Loucy (cell line): ENCODE results near the gene SPHK2.

ENCODE experiments used
- H2AFZ ChIP-seq: fragments of 200-600 bp; sonication (generic); 2 replicates; pipeline ENCODE4 v1.6.0; 2016; ENCODE audit warnings: antibody characterized with exemption, mild to moderate bottlenecking, low read length, moderate library complexity
- H3F3A ChIP-seq: fragments of 200-600 bp; 2 replicates; pipeline ENCODE4 v1.6.0; 2016; ENCODE audit warnings: antibody characterized with exemption, low read depth, mild to moderate bottlenecking
- H3K27me3 ChIP-seq: fragments of 200-600 bp; sonication (generic); 2 replicates; pipeline ENCODE4 v1.6.1; 2014; ENCODE audit warnings: low read length, mild to moderate bottlenecking; ENCODE audit not compliant: insufficient read depth, poor library complexity, severe bottlenecking
- H3K36me3 ChIP-seq: fragments of 200-600 bp; sonication (generic); 2 replicates; pipeline ENCODE4 v1.6.1; 2016; ENCODE audit warnings: low read length; ENCODE audit not compliant: insufficient read depth
- H3K4me1 ChIP-seq: fragments of 200-600 bp; sonication (generic); 2 replicates; pipeline ENCODE4 v1.5.1; 2014; ENCODE audit warnings: low read length, mild to moderate bottlenecking; ENCODE audit not compliant: insufficient read depth, poor library complexity, severe bottlenecking
- H3K4me2 ChIP-seq: fragments of 200-600 bp; sonication (generic); 2 replicates; pipeline ENCODE4 v1.6.0; 2014; ENCODE audit warnings: antibody characterized with exemption, low read length, low read depth, mild to moderate bottlenecking; ENCODE audit not compliant: poor library complexity, severe bottlenecking
- H3K4me3 ChIP-seq: fragments of 200-600 bp; sonication (generic); 2 replicates; pipeline ENCODE4 v1.5.1; 2014; ENCODE audit warnings: low read length, mild to moderate bottlenecking, mixed read lengths; ENCODE audit not compliant: poor library complexity, severe bottlenecking
- H3K79me2 ChIP-seq: fragments of 200-600 bp; sonication (generic); 2 replicates; pipeline ENCODE4 v1.6.1; 2014; ENCODE audit warnings: low read length; ENCODE audit not compliant: insufficient read depth
- H3K9ac ChIP-seq: fragments of 200-600 bp; sonication (generic); 2 replicates; pipeline ENCODE4 v1.6.0; 2014; ENCODE audit warnings: mild to moderate bottlenecking, low read depth, low read length, moderate library complexity; ENCODE audit not compliant: poor library complexity, severe bottlenecking
- H3K9me2 ChIP-seq: fragments of 200-600 bp; sonication (generic); replicated peaks from 2 replicates; pipeline ENCODE4 v1.6.1; 2016; ENCODE audit warnings: low read depth, low read length, mixed read lengths
- H3K9me3 ChIP-seq: fragments of 200-600 bp; sonication (generic); 2 replicates; pipeline ENCODE4 v1.6.1; 2014; ENCODE audit warnings: mild to moderate bottlenecking, antibody characterized with exemption, low read length, low read depth; ENCODE audit not compliant: insufficient read depth
- H4K20me1 ChIP-seq: fragments of 200-600 bp; sonication (generic); 2 replicates; pipeline ENCODE4 v1.6.0; 2014; ENCODE audit warnings: antibody characterized with exemption, low read length, mild to moderate bottlenecking; ENCODE audit not compliant: insufficient read depth, poor library complexity, severe bottlenecking
- CTCF ChIP-seq: fragments of 200-600 bp; sonication (generic); conservative IDR thresholded peaks from 2 replicates; pipeline ENCODE4 v1.5.1; 2014; ENCODE audit warnings: mild to moderate bottlenecking, antibody characterized with exemption, low read length
- EZH2phosphoT487 ChIP-seq: fragments of 200-600 bp; IDR thresholded peaks from 2 replicates; pipeline ENCODE4 v1.6.1; 2018; ENCODE audit warnings: antibody characterized with exemption, mild to moderate bottlenecking, moderate library complexity, borderline replicate concordance

Gene SPHK2

GRCh38 chr19:48648134-48648533, 28.8 kb downstream of the SPHK2 start:
- Histone ChIP-seq H3K36me3 (no peaks in the 10 kb centered on the region), H3K9ac (no peak overlapping the region), H3K9me2 (no peaks in the 10 kb centered on the region), H3K4me3 (no peak overlapping the region), H4K20me1 (no peaks in the 10 kb centered on the region), H3K9me3 (no peaks in the 10 kb centered on the region), H2AFZ (no peak overlapping the region), H3K4me1 (peaks cover 22% of the 10 kb centered on the region), H3K4me2 (no peak overlapping the region), H3K27me3 (no peaks in the 10 kb centered on the region), H3F3A (no peaks in the 10 kb centered on the region), H3K79me2 (no peaks in the 10 kb centered on the region)
- TF ChIP-seq EZH2phosphoT487, result no peak
- no peak for TF ChIP-seq CTCF

GRCh38 chr19:48650974-48651682, 31.8 kb downstream of the SPHK2 start:
- no peak overlapping the region for H3K4me2 ChIP-seq
- H3K9ac ChIP-seq, result no peak overlapping the region
- peaks cover 2% of the 10 kb centered on the region for H3K4me1 ChIP-seq
- no peak overlapping the region for H3K4me3 ChIP-seq
- TF ChIP-seq CTCF (no peak), EZH2phosphoT487 (no peak)
- no peaks in the 10 kb centered on the region for H3K27me3 ChIP-seq
- no peak overlapping the region for H2AFZ ChIP-seq
- no peaks in the 10 kb centered on the region for H3K9me3 ChIP-seq
- H3F3A ChIP-seq, result no peaks in the 10 kb centered on the region
- no peaks in the 10 kb centered on the region for H3K36me3 ChIP-seq
- H3K79me2 ChIP-seq, result no peaks in the 10 kb centered on the region
- H3K9me2 ChIP-seq, result no peaks in the 10 kb centered on the region
- no peaks in the 10 kb centered on the region for H4K20me1 ChIP-seq

DNA sequence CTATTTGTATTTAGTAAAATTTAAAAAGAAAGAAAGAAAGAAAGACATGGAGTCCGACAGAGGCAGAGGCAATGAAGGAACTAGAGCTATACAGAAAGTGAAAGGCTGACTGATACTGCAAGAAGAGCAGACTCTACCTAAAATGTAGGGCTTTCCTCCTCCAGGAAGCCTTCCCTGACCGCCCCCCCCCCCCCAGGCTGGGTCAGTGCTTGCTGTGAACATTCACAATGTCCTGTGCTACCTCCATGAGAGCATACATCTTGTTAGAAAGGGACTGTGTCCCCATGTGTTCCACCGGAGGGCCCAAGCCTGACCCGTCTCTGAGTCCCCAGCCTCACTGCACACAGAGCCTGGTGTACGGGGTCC, 32.4 kb downstream of the SPHK2 start:
- Histone ChIP-seq H2AFZ (no peak overlapping the region), H3K79me2 (no peaks in the 10 kb centered on the region), H3K4me2 (no peak overlapping the region), H3K9me2 (no peaks in the 10 kb centered on the region), H3K4me1 (no peaks in the 10 kb centered on the region), H3K4me3 (no peak overlapping the region), H3K36me3 (no peaks in the 10 kb centered on the region), H3K9ac (no peak overlapping the region), H3K27me3 (no peaks in the 10 kb centered on the region), H3K9me3 (no peaks in the 10 kb centered on the region), H3F3A (no peaks in the 10 kb centered on the region), H4K20me1 (no peaks in the 10 kb centered on the region)
- TF ChIP-seq EZH2phosphoT487, result no peak
- no peak for TF ChIP-seq CTCF
